ENCODE results near the gene LBHD2. TPM values are rescaled to one million over a fixed set of nuclear protein-coding genes. Genes with fewer than 3 reads are reported as not detected.

The LBHD2 gene
- total and polyA plus RNA-seq, 2 of the 13 experiments (the other 11 are each of a cell fraction or from before 2014, with no cell fraction given) = 0.67 to 1.00 TPM

- TF ChIP-seq, protein P1, sequence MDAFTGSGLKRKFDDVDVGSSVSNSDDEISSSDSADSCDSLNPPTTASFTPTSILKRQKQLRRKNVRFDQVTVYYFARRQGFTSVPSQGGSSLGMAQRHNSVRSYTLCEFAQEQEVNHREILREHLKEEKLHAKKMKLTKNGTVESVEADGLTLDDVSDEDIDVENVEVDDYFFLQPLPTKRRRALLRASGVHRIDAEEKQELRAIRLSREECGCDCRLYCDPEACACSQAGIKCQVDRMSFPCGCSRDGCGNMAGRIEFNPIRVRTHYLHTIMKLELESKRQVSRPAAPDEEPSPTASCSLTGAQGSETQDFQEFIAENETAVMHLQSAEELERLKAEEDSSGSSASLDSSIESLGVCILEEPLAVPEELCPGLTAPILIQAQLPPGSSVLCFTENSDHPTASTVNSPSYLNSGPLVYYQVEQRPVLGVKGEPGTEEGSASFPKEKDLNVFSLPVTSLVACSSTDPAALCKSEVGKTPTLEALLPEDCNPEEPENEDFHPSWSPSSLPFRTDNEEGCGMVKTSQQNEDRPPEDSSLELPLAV (CRISPR knock-in tag; conservative IDR thresholded peaks at IDR 0.05; ENCODE audit: low read depth) = no peak
- TF ChIP-seq, protein P2, sequence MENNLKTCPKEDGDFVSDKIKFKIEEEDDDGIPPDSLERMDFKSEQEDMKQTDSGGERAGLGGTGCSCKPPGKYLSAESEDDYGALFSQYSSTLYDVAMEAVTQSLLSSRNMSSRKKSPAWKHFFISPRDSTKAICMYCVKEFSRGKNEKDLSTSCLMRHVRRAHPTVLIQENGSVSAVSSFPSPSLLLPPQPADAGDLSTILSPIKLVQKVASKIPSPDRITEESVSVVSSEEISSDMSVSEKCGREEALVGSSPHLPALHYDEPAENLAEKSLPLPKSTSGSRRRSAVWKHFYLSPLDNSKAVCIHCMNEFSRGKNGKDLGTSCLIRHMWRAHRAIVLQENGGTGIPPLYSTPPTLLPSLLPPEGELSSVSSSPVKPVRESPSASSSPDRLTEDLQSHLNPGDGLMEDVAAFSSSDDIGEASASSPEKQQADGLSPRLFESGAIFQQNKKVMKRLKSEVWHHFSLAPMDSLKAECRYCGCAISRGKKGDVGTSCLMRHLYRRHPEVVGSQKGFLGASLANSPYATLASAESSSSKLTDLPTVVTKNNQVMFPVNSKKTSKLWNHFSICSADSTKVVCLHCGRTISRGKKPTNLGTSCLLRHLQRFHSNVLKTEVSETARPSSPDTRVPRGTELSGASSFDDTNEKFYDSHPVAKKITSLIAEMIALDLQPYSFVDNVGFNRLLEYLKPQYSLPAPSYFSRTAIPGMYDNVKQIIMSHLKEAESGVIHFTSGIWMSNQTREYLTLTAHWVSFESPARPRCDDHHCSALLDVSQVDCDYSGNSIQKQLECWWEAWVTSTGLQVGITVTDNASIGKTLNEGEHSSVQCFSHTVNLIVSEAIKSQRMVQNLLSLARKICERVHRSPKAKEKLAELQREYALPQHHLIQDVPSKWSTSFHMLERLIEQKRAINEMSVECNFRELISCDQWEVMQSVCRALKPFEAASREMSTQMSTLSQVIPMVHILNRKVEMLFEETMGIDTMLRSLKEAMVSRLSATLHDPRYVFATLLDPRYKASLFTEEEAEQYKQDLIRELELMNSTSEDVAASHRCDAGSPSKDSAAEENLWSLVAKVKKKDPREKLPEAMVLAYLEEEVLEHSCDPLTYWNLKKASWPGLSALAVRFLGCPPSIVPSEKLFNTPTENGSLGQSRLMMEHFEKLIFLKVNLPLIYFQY (CRISPR knock-in tag; IDR thresholded peaks at IDR 0.05; ENCODE audit: borderline replicate concordance) = peak; percentile 85; the same call in 1 of the 2 replicates
- TF ChIP-seq, protein P3, sequence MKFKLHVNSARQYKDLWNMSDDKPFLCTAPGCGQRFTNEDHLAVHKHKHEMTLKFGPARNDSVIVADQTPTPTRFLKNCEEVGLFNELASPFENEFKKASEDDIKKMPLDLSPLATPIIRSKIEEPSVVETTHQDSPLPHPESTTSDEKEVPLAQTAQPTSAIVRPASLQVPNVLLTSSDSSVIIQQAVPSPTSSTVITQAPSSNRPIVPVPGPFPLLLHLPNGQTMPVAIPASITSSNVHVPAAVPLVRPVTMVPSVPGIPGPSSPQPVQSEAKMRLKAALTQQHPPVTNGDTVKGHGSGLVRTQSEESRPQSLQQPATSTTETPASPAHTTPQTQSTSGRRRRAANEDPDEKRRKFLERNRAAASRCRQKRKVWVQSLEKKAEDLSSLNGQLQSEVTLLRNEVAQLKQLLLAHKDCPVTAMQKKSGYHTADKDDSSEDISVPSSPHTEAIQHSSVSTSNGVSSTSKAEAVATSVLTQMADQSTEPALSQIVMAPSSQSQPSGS (CRISPR knock-in tag; IDR thresholded peaks at IDR 0.05) = no peak
- no peak; the same call in 1 of the 2 replicates for TF ChIP-seq BRD4 (CRISPR knock-in tag; IDR thresholded peaks at IDR 0.05)
- no peak; the same call in 1 of the 2 replicates for TF ChIP-seq ZNF451 (CRISPR knock-in tag; IDR thresholded peaks at IDR 0.05)
- TF ChIP-seq SNAPC2 (CRISPR knock-in tag; IDR thresholded peaks at IDR 0.05) = 0 out of 2 replicates have a peak, but pooled peaks have one; percentile 49
- TF ChIP-seq ZNF317 (CRISPR knock-in tag; IDR thresholded peaks at IDR 0.05) = peak; percentile 75
- no peak for TF ChIP-seq SIN3B (IDR thresholded peaks at IDR 0.05; ENCODE audit: low read length)
- TF ChIP-seq ATF3 (CRISPR knock-in tag; IDR thresholded peaks at IDR 0.05) = no peak
- peak; percentile 65; the same call in 1 of the 2 replicates for TF ChIP-seq TGIF2 (CRISPR knock-in tag; IDR thresholded peaks at IDR 0.05)
- peak; percentile 23; the same call in 1 of the 2 replicates for TF ChIP-seq ZBTB10 (CRISPR knock-in tag; IDR thresholded peaks at IDR 0.05; ENCODE audit: borderline replicate concordance)
- TF ChIP-seq HNRNPK (IDR thresholded peaks at IDR 0.05; ENCODE audit: low read depth, low read length, poor library complexity, severe bottlenecking) = no peak
- no peak for TF ChIP-seq BHLHE40 (IDR thresholded peaks at IDR 0.05; ENCODE audit: low read length)
- TF ChIP-seq, protein P4, sequence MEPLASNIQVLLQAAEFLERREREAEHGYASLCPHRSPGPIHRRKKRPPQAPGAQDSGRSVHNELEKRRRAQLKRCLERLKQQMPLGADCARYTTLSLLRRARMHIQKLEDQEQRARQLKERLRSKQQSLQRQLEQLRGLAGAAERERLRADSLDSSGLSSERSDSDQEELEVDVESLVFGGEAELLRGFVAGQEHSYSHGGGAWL (CRISPR knock-in tag; IDR thresholded peaks at IDR 0.05) = no peak
- TF ChIP-seq PHF8 (CRISPR knock-in tag; IDR thresholded peaks at IDR 0.05) = peak; percentile 50; the same call in 1 of the 2 replicates
- TF ChIP-seq RORA (CRISPR knock-in tag; IDR thresholded peaks at IDR 0.05) = no peak
- no peak for TF ChIP-seq TSC22D2 (CRISPR knock-in tag; IDR thresholded peaks at IDR 0.05; ENCODE audit: borderline replicate concordance)
Observed at GRCh38 chr14:103103461-103104388, 19.7 kb downstream of the LBHD2 start (continued).
